Measurements from ENCODE around the gene HDHD5.
"Not testable (repeated sequence)": the region's sequence is repeated elsewhere in the genome, so short reads cannot be mapped to it uniquely, and the experiment has no call there.

Gene HDHD5

GRCh38 chr22:17155941-17156340 is 3.1 kb downstream of the HDHD5 start:
- no peak for DNase-seq (ENCODE audit: low read depth in 2 of 2)

- no peak for DNase-seq (ENCODE audit: low read depth in 2 of 2)
Measured at GRCh38 chr22:17152971-17153370, 6.1 kb downstream of the HDHD5 start.

- no peak for DNase-seq (ENCODE audit: low read depth in 2 of 2)
Measured at GRCh38 chr22:17152340-17152739, 6.7 kb downstream of the HDHD5 start.

GRCh38 chr22:17149076-17149815 is 9.8 kb downstream of the HDHD5 start:
- no peak for DNase-seq (ENCODE audit: low read depth in 2 of 2)

GRCh38 chr22:17147458-17147857 is 11.6 kb downstream of the HDHD5 start:
- not testable (repeated sequence) for DNase-seq (ENCODE audit: low read depth in 2 of 2)

GRCh38 chr22:17145021-17145680 is 13.9 kb downstream of the HDHD5 start:
- no peak for DNase-seq (ENCODE audit: low read depth in 2 of 2)

- DNase-seq (ENCODE audit: low read depth in 2 of 2) = no peak
Measured at GRCh38 chr22:17143826-17144225, 15.3 kb downstream of the HDHD5 start.

GRCh38 chr22:17143101-17143500 is 16.0 kb downstream of the HDHD5 start:
- DNase-seq (ENCODE audit: low read depth in 2 of 2) = no peak

GRCh38 chr22:17140826-17141766 is 18.0 kb downstream of the HDHD5 start:
- no peak for DNase-seq (ENCODE audit: low read depth in 2 of 2)

GRCh38 chr22:17140022-17140421 is 19.1 kb downstream of the HDHD5 start:
- DNase-seq (ENCODE audit: low read depth in 2 of 2) = no peak

- DNase-seq (ENCODE audit: low read depth in 2 of 2) = no peak
Measured at GRCh38 chr22:17138513-17138912, 20.6 kb downstream of the HDHD5 start.

GRCh38 chr22:17137861-17138425 is 21.1 kb downstream of the HDHD5 start:
- DNase-seq (ENCODE audit: low read depth in 2 of 2) = no peak

GRCh38 chr22:17137170-17137569 is 21.9 kb downstream of the HDHD5 start:
- DNase-seq (ENCODE audit: low read depth in 2 of 2) = no peak

GRCh38 chr22:17135153-17135760 is 23.8 kb downstream of the HDHD5 start:
- no peak for DNase-seq (ENCODE audit: low read depth in 2 of 2)

GRCh38 chr22:17133137-17133536 is 25.9 kb downstream of the HDHD5 start:
- no peak for DNase-seq (ENCODE audit: low read depth in 2 of 2)

GRCh38 chr22:17132112-17132511 is 27.0 kb downstream of the HDHD5 start:
- DNase-seq (ENCODE audit: low read depth in 2 of 2) = no peak

GRCh38 chr22:17131686-17132085 is 27.4 kb downstream of the HDHD5 start:
- DNase-seq (ENCODE audit: low read depth in 2 of 2) = no peak

- no peak for DNase-seq (ENCODE audit: low read depth in 2 of 2)
Measured at GRCh38 chr22:17130199-17130598, 28.9 kb downstream of the HDHD5 start.

- DNase-seq (ENCODE audit: low read depth in 2 of 2) = peak in 1 of 2 donors; percentile 12
Measured at GRCh38 chr22:17121233-17122195, 37.6 kb downstream of the HDHD5 start, which contains the start of gene TMEM121B. TSS of gene TMEM121B (minus strand) at chr22:17121360. CDS start at chr22:17121127, 233 bp downstream.

- DNase-seq (ENCODE audit: low read depth in 2 of 2) = peak; percentile 23 to 35
Measured at GRCh38 chr22:17120711-17121232, 38.3 kb downstream of the HDHD5 start.
